ENCODE data around the gene GALNT16. TPM values are rescaled to one million over a fixed set of nuclear protein-coding genes. Genes with fewer than 3 reads are reported as not detected.
"Not testable (repeated sequence)": the region's sequence is repeated elsewhere in the genome, so short reads cannot be mapped to it uniquely, and the experiment has no call there.

Gene GALNT16
- polyA plus RNA-seq, 1 experiment, result 1.3 TPM

DNA sequence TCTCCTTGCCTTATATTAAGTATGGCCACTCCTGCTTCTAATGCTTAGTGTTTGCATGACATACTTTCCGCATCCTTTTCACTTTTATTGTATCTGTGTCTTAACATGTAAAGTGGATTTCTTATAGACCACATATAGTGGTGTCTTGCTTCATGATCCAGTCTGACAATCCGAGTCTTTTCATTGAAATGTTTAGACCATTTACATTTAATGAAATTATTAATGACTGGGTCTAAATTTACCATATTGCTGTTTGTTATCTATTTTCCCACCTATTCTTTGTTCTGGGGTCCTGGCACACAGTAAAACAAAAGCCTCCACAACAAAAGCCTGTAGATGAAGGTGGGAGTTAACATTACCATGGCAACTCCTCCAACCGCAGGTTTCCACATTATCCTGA is 115.2 kb downstream of the GALNT16 start:
- Histone ChIP-seq H3K27ac (ENCODE audit: low read depth, low read length) (no peak overlapping the region), H3K27me3 (ENCODE audit: control insufficient read depth, insufficient read depth, low read length) (no peaks in the 10 kb centered on the region), H3K9me3 (ENCODE audit: control insufficient read depth, insufficient read depth, low read length) (no peaks in the 10 kb centered on the region), H3K4me3 (ENCODE audit: low read depth, low read length) (no peak overlapping the region)
- TF ChIP-seq CTCF (IDR thresholded peaks at IDR 0.05; ENCODE audit: low read depth, low read length), result no peak
- no peak for DNase-seq (ENCODE audit: low read depth, low spot score)
- ChIA-PET POLR2A (no interaction called here), CTCF (no interaction called here)

DNA sequence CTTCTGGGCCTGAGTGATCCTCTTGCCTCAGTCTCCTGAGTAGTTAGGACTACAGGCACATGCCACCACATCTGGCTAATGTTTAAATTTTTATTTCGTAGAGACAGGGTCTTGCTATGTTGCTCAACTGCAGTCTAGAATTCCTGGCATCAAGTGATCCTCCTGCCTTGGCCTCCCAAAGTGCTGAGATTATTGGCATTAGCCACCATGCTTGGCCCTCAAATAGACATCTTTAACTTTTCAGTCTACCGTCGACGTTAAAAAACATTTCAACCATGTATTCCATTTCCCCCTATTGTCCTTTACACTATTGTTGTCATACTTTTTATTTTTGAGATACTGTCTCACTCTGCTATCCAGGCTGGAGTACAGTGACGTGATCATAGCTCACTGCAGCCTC is 115.8 kb downstream of the GALNT16 start:
- ChIA-PET CTCF (interaction anchor here (1.2 kb wide), 1 partner anchor 133 kb away, joined by 3 read pairs; no protein-coding TSS in a partner anchor), POLR2A (interaction anchor here (0.6 kb wide), 1 partner anchor 91 kb away, joined by 3 read pairs; no protein-coding TSS in a partner anchor)
- Histone ChIP-seq H3K27me3 (ENCODE audit: control insufficient read depth, insufficient read depth, low read length) (no peaks in the 10 kb centered on the region), H3K9me3 (ENCODE audit: control insufficient read depth, insufficient read depth, low read length) (no peaks in the 10 kb centered on the region), H3K27ac (ENCODE audit: low read depth, low read length) (no peak overlapping the region), H3K4me3 (ENCODE audit: low read depth, low read length) (no peak overlapping the region)
- TF ChIP-seq CTCF (IDR thresholded peaks at IDR 0.05; ENCODE audit: low read depth, low read length), result no peak
- no peak for DNase-seq (ENCODE audit: low read depth, low spot score)

DNA sequence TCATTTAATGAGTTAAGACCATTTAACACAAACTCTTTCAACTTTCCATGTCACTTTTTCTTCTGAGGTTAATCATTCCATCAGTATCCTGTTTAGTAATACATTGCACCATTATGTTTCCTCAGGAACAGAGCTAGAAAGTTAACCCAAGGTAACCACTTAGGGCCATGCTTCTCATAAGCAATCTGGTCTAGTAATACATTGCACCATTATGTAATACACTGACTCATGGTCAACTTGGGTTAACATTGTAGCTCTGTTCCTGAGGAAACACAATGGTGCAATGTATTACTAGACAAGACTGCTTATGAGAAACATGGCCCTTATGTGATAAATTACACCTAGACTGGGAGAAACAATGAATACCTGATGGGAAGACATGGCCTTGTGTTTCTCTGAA is 116.5 kb downstream of the GALNT16 start:
- TF ChIP-seq CTCF (IDR thresholded peaks at IDR 0.05; ENCODE audit: low read depth, low read length), result no peak
- ChIA-PET POLR2A (interaction anchor here (0.6 to 0.8 kb wide), 3 partner anchors 17 to 90 kb away, joined by 3 read pairs; partner anchors contain the start of genes ERH and SLC39A9), CTCF (interaction anchor here (1.2 kb wide), 1 partner anchor 134 kb away, joined by 3 read pairs; no protein-coding TSS in a partner anchor)
- Histone ChIP-seq H3K27ac (ENCODE audit: low read depth, low read length) (no peak overlapping the region), H3K9me3 (ENCODE audit: control insufficient read depth, insufficient read depth, low read length) (no peaks in the 10 kb centered on the region), H3K4me3 (ENCODE audit: low read depth, low read length) (no peak overlapping the region), H3K27me3 (ENCODE audit: control insufficient read depth, insufficient read depth, low read length) (no peaks in the 10 kb centered on the region)
- DNase-seq (ENCODE audit: low read depth, low spot score), result no peak

DNA sequence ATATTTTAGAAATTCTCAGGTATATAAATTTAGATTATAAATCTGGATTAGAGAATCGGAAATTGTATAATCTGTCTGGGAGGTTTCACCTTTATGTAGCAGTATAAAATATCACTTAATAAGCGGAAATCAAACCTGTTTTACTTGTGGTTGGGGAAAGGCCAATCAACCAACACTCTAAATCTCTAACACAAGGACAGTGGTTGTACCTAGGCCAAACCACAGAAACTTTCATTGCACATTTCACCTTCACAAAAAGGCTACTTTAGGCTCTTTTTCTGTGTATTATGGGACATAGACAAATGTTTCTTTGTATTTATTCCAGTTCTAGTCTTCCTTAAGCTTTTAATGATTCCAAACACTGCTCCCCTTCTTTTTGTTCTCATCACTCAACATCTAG is 118.3 kb downstream of the GALNT16 start:
- no peak overlapping the region for H3K4me3 ChIP-seq (ENCODE audit: low read depth, low read length)
- ChIA-PET CTCF (interaction anchor here (2.2 kb wide), 1 partner anchor 135 kb away, joined by 11 read pairs; no protein-coding TSS in a partner anchor), POLR2A (no interaction called here)
- DNase-seq (ENCODE audit: low read depth, low spot score), result no peak
- no peaks in the 10 kb centered on the region for H3K27me3 ChIP-seq (ENCODE audit: control insufficient read depth, insufficient read depth, low read length)
- H3K27ac ChIP-seq (ENCODE audit: low read depth, low read length), result no peak overlapping the region
- no peak for TF ChIP-seq CTCF (IDR thresholded peaks at IDR 0.05; ENCODE audit: low read depth, low read length)
- no peaks in the 10 kb centered on the region for H3K9me3 ChIP-seq (ENCODE audit: control insufficient read depth, insufficient read depth, low read length)

GRCh38 chr14:69387311-69387710 is 127.4 kb downstream of the GALNT16 start:
- no peak overlapping the region for H3K4me3 ChIP-seq (ENCODE audit: low read depth, low read length)
- H3K27ac ChIP-seq (ENCODE audit: low read depth, low read length), result no peak overlapping the region
- no peak for TF ChIP-seq CTCF (IDR thresholded peaks at IDR 0.05; ENCODE audit: low read depth, low read length)
- ChIA-PET POLR2A (no interaction called here), CTCF (interaction anchor here (0.7 to 2.4 kb wide), 2 partner anchors 144 to 181 kb away, joined by 3 to 9 read pairs; no protein-coding TSS in a partner anchor)
- no peak for DNase-seq (ENCODE audit: low read depth, low spot score)
- no peaks in the 10 kb centered on the region for H3K27me3 ChIP-seq (ENCODE audit: control insufficient read depth, insufficient read depth, low read length)
- no peaks in the 10 kb centered on the region for H3K9me3 ChIP-seq (ENCODE audit: control insufficient read depth, insufficient read depth, low read length)

DNA sequence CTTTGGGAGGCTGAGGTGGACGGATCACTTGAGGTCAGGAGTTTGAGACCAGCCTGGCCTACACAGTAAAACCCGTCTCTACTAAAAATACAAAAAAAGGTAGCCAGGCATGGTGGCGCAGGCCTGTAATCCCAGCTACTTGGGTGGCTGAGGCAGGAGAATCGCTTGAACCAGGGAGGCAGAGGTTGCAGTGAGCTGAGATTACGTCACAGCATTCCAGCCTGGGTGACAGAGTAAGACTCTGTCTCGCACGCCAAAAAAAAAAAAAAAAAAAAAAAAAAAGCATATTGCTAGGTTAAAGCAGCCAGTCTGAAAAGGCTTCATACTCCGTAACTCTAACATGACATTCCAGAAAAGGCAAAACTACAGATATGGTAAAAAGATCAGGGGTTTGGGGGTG is 131.4 kb downstream of the GALNT16 start:
- DNase-seq (ENCODE audit: low read depth, low spot score); H3K27me3 ChIP-seq (ENCODE audit: control insufficient read depth, insufficient read depth, low read length); H3K27ac ChIP-seq (ENCODE audit: low read depth, low read length); H3K4me3 ChIP-seq (ENCODE audit: low read depth, low read length); H3K9me3 ChIP-seq (ENCODE audit: control insufficient read depth, insufficient read depth, low read length); CTCF ChIA-PET: not testable (repeated sequence)
- POLR2A ChIA-PET, result interaction anchor here (0.6 kb wide), 1 partner anchor 144 kb away, joined by 3 read pairs; no protein-coding TSS in a partner anchor

All from AG04450 (cell line).